NCI-H82 treated with DMSO at 0.1 percent for 48 hours (cell line): ENCODE data around the gene SHKBP1.

Experiments used
- DNase-seq: peaks from one replicate; lab custom pipeline; 2025; ENCODE audit not compliant: unreplicated experiment; lab: John Stamatoyannopoulos, UW

Gene SHKBP1

DNA sequence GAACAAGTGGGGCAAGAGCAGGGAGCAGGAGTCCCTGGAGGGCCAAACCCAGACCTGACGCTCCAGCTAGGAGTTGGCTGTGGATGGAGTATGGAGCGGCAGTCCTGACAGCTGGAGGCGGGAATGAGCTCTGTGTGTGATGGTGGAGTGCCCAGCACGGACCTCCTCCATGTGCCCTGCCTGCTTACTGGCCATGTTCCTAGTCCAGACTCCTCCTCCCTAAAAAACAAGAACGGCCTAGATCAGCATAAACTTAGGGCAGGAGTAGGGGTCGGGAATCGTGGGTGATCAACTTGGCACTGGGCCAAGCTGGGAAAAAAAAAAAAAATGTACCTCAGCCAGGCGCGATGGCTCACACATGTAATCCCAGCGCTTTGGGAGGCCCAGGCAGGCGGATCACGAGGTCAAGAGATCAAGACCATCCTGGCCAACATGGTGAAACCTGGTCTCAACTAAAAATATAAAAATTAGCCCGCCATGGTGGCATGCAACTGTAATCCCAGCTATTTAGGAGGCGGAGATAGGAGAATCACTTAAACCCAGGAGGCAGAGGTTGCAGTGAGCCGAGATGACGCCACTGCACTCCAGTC, 54.0 kb downstream of the SHKBP1 start:
- no peak for DNase-seq

- DNase-seq = no peak
Observed at GRCh38 chr19:40632311-40633036, 55.8 kb downstream of the SHKBP1 start.

- DNase-seq = no peak
Observed at GRCh38 chr19:40633207-40633606, 56.5 kb downstream of the SHKBP1 start.

- no peak for DNase-seq
Observed at GRCh38 chr19:40638327-40638726, 61.7 kb downstream of the SHKBP1 start.

DNA sequence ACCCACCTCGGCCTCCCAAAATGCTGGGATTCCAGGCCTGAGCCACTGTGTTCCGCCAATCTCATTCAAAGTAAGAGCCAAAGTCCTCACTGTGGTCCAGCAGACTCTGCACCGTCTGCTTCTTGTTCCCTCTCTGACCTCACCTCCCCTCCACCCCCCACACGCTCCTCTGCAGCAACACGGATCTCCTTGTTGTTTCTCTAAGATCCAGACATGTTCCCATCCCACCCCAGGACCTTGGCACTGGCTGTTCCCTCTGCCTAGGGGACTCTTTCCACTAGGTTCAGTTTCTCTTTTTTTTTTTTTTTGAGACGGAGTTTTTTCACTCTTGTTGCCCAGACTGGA, 62.9 kb downstream of the SHKBP1 start:
- no peak for DNase-seq

DNA sequence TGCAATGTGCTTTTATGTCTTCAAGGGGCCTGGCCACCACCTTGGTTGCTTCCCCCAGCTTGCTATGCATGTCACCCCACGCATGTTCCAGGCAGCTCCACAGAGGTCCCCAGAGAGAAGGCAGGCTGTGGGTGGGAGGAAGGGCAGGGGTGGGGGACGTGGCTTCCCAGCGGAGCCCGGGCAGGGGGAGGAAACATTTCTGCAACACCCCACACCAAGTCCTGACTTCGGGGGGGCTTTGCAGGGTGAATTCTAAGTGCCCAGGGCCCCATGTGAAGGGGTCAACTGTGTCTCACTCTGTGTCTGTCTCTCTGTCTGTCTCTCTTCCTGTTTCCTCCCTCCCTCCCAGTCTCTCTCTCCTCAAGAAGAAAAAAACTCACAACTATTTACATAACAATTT, 64.1 kb downstream of the SHKBP1 start:
- no peak for DNase-seq
